PFSK-1 (cell line): ENCODE results near the gene UGT1A1.

Source experiments
- POLR2AphosphoS5 ChIP-seq: IDR thresholded peaks from 2 replicates; pipeline ENCODE4 v1.6.1; 2012; ENCODE audit warnings: low read depth, mild to moderate bottlenecking, control low read depth, low read length, moderate library complexity
- SIN3A ChIP-seq: IDR thresholded peaks from 2 replicates; pipeline ENCODE4 v1.6.1; 2012; ENCODE audit warnings: mild to moderate bottlenecking, low read length, moderate library complexity, borderline replicate concordance; ENCODE audit not compliant: insufficient read depth
- TAF1 ChIP-seq: IDR thresholded peaks from 2 replicates; pipeline ENCODE4 v1.6.1; 2012; ENCODE audit warnings: low read length, control low read depth, borderline replicate concordance; ENCODE audit not compliant: insufficient read depth
- TF ChIP-seq, protein P1 (sequence below), 2 experiments: IDR thresholded peaks; 2 replicates each; pipeline versions ENCODE4 v1.6.1 to v1.8.0; 2011 to 2012; ENCODE audit warnings: low read depth in 2 of 2, low read length in 2 of 2, control low read depth in 1 of 2, inconsistent platforms in 1 of 2, mild to moderate bottlenecking in 1 of 2, moderate library complexity in 1 of 2; ENCODE audit not compliant: insufficient read depth in 1 of 2

DNA sequence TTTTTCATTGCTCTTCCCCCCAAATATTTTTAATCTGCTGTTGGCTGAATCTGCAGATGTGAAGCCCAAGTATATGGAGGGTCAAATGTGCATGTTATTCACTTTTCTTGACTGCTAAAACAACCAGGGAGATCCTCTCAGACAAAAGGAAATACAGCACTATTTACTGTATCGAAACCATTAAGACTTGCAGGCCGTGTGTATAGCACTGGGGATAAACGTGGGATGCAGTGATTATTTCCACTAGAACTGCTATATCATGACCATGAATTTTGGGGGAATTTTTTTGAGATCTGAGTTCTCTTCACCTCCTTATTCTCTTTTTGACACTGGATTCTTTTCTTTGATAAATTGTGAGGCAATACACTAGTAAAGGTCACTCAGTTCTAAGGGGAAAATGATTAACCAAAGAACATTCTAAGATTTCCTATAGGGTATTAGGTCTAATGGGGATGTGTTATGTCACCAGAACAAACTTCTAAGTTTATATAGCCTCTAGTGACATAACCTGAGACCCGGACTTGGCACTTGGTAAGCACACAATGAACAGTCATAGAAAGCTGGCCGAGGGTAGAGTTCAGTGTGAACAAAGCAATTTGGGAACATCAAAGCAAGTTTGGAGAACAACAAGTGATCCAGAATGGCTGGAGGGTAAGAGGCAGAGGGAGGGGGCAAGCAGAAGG, 14.9 kb upstream of the UGT1A1 start:
- no peak for TF ChIP-seq SIN3A
- TF ChIP-seq TAF1, result no peak
- TF ChIP-seq POLR2AphosphoS5, result no peak
- TF ChIP-seq, protein P1, sequence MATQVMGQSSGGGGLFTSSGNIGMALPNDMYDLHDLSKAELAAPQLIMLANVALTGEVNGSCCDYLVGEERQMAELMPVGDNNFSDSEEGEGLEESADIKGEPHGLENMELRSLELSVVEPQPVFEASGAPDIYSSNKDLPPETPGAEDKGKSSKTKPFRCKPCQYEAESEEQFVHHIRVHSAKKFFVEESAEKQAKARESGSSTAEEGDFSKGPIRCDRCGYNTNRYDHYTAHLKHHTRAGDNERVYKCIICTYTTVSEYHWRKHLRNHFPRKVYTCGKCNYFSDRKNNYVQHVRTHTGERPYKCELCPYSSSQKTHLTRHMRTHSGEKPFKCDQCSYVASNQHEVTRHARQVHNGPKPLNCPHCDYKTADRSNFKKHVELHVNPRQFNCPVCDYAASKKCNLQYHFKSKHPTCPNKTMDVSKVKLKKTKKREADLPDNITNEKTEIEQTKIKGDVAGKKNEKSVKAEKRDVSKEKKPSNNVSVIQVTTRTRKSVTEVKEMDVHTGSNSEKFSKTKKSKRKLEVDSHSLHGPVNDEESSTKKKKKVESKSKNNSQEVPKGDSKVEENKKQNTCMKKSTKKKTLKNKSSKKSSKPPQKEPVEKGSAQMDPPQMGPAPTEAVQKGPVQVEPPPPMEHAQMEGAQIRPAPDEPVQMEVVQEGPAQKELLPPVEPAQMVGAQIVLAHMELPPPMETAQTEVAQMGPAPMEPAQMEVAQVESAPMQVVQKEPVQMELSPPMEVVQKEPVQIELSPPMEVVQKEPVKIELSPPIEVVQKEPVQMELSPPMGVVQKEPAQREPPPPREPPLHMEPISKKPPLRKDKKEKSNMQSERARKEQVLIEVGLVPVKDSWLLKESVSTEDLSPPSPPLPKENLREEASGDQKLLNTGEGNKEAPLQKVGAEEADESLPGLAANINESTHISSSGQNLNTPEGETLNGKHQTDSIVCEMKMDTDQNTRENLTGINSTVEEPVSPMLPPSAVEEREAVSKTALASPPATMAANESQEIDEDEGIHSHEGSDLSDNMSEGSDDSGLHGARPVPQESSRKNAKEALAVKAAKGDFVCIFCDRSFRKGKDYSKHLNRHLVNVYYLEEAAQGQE (IDR thresholded peaks at IDR 0.05; ENCODE audit: insufficient read depth in 1 of 2, low read depth in 2 of 2, low read length in 2 of 2), result no peak
